PFSK-1 (cell line): Measurements from ENCODE around the gene CHPF2.

ENCODE experiments used
- FOXP2 ChIP-seq: optimal IDR thresholded peaks from 2 replicates; pipeline ENCODE3; 2011; ENCODE audit warnings: borderline replicate concordance, control low read depth, inconsistent platforms; ENCODE audit not compliant: insufficient read depth; ENCODE audit errors: extremely low read length, extremely low read depth
- POLR2AphosphoS5 ChIP-seq: IDR thresholded peaks from 2 replicates; pipeline ENCODE4 v1.6.1; 2012; ENCODE audit warnings: low read depth, mild to moderate bottlenecking, control low read depth, low read length, moderate library complexity
- SIN3A ChIP-seq: IDR thresholded peaks from 2 replicates; pipeline ENCODE4 v1.6.1; 2012; ENCODE audit warnings: mild to moderate bottlenecking, low read length, moderate library complexity, borderline replicate concordance; ENCODE audit not compliant: insufficient read depth
- TAF1 ChIP-seq: IDR thresholded peaks from 2 replicates; pipeline ENCODE4 v1.6.1; 2012; ENCODE audit warnings: low read length, control low read depth, borderline replicate concordance; ENCODE audit not compliant: insufficient read depth
- TF ChIP-seq, protein P1 (sequence below), 2 experiments: IDR thresholded peaks; 2 replicates each; pipeline versions ENCODE4 v1.6.1 to v1.8.0; 2011 to 2012; ENCODE audit warnings: low read depth in 2 of 2, low read length in 2 of 2, control low read depth in 1 of 2, inconsistent platforms in 1 of 2, mild to moderate bottlenecking in 1 of 2, moderate library complexity in 1 of 2; ENCODE audit not compliant: insufficient read depth in 1 of 2

CHPF2 gene

GRCh38 chr7:151194188-151194587 is 38.1 kb upstream of the CHPF2 start:
- TF ChIP-seq FOXP2 (no peak), SIN3A (no peak), POLR2AphosphoS5 (no peak), TAF1 (no peak)
- TF ChIP-seq, protein P1, sequence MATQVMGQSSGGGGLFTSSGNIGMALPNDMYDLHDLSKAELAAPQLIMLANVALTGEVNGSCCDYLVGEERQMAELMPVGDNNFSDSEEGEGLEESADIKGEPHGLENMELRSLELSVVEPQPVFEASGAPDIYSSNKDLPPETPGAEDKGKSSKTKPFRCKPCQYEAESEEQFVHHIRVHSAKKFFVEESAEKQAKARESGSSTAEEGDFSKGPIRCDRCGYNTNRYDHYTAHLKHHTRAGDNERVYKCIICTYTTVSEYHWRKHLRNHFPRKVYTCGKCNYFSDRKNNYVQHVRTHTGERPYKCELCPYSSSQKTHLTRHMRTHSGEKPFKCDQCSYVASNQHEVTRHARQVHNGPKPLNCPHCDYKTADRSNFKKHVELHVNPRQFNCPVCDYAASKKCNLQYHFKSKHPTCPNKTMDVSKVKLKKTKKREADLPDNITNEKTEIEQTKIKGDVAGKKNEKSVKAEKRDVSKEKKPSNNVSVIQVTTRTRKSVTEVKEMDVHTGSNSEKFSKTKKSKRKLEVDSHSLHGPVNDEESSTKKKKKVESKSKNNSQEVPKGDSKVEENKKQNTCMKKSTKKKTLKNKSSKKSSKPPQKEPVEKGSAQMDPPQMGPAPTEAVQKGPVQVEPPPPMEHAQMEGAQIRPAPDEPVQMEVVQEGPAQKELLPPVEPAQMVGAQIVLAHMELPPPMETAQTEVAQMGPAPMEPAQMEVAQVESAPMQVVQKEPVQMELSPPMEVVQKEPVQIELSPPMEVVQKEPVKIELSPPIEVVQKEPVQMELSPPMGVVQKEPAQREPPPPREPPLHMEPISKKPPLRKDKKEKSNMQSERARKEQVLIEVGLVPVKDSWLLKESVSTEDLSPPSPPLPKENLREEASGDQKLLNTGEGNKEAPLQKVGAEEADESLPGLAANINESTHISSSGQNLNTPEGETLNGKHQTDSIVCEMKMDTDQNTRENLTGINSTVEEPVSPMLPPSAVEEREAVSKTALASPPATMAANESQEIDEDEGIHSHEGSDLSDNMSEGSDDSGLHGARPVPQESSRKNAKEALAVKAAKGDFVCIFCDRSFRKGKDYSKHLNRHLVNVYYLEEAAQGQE (IDR thresholded peaks at IDR 0.05; ENCODE audit: insufficient read depth in 1 of 2, low read depth in 2 of 2, low read length in 2 of 2) = no peak

- TF ChIP-seq, protein P1 (IDR thresholded peaks at IDR 0.05; ENCODE audit: insufficient read depth in 1 of 2, low read depth in 2 of 2, low read length in 2 of 2) = no peak
- no peak for TF ChIP-seq FOXP2
- no peak for TF ChIP-seq TAF1
- TF ChIP-seq SIN3A = no peak
- TF ChIP-seq POLR2AphosphoS5 = no peak
Measured at GRCh38 chr7:151195616-151196450, 36.5 kb upstream of the CHPF2 start.

DNA sequence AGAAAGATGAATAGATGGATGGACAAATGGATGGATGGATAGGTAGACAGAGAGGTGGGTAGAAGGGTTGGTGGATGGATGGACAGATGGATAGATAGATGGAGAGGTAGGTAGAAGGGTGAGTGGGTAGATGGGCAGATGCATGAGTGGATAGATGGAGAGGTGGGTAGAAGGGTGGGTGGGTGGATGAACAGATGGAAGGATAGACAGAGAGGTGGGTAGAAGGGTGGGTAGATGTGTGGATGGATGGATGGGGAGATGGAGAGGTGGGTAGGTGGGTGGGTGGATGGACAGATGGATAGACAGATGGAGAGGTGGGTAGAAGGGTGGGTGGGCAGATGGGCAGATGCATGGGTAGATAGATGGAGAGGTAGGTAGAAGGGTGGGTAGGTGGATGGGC is 34.4 kb upstream of the CHPF2 start:
- TF ChIP-seq TAF1 (no peak), FOXP2 (no peak), POLR2AphosphoS5 (no peak), SIN3A (no peak)
- TF ChIP-seq, protein P1 (IDR thresholded peaks at IDR 0.05; ENCODE audit: insufficient read depth in 1 of 2, low read depth in 2 of 2, low read length in 2 of 2) = no peak

- TF ChIP-seq SIN3A = no peak
Measured at GRCh38 chr7:151198945-151199848, 33.1 kb upstream of the CHPF2 start.

DNA sequence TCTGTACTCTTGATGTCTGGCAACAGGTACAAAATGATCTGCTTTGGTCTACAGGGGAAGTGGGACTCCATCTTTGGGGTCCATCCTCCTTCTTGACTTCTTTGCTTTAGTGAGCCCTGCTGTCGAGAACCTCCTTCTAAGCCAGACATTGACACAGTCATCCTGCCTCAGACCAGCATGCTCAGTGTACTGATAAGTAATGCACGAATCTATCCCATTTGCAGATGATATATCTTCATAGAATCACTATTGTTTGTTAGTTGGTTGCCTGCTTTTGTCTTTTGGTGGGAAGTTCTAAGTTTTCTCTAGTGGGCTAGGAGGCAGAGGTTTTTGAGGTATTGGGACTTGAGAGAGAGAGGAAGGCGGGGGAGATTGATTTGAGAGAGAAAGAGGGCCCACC is 30.9 kb upstream of the CHPF2 start:
- TF ChIP-seq SIN3A = no peak
- TF ChIP-seq, protein P1 (IDR thresholded peaks at IDR 0.05; ENCODE audit: insufficient read depth in 1 of 2, low read depth in 2 of 2, low read length in 2 of 2) = no peak
- no peak for TF ChIP-seq POLR2AphosphoS5
- TF ChIP-seq TAF1 = no peak
- no peak for TF ChIP-seq FOXP2
